GM21737 (cell line): ENCODE measurements around the gene TASOR.
"Not testable (repeated sequence)": the region's sequence is repeated elsewhere in the genome, so short reads cannot be mapped to it uniquely, and the experiment has no call there.

Experiments
- ATAC-seq: cut with Tn5 transposase; IDR thresholded peaks from one replicate; pipeline ENCODE4 v1.9.1; 2021; ENCODE audit warnings: mild to moderate bottlenecking, moderate library complexity; ENCODE audit not compliant: unreplicated experiment

Gene TASOR, protein sequence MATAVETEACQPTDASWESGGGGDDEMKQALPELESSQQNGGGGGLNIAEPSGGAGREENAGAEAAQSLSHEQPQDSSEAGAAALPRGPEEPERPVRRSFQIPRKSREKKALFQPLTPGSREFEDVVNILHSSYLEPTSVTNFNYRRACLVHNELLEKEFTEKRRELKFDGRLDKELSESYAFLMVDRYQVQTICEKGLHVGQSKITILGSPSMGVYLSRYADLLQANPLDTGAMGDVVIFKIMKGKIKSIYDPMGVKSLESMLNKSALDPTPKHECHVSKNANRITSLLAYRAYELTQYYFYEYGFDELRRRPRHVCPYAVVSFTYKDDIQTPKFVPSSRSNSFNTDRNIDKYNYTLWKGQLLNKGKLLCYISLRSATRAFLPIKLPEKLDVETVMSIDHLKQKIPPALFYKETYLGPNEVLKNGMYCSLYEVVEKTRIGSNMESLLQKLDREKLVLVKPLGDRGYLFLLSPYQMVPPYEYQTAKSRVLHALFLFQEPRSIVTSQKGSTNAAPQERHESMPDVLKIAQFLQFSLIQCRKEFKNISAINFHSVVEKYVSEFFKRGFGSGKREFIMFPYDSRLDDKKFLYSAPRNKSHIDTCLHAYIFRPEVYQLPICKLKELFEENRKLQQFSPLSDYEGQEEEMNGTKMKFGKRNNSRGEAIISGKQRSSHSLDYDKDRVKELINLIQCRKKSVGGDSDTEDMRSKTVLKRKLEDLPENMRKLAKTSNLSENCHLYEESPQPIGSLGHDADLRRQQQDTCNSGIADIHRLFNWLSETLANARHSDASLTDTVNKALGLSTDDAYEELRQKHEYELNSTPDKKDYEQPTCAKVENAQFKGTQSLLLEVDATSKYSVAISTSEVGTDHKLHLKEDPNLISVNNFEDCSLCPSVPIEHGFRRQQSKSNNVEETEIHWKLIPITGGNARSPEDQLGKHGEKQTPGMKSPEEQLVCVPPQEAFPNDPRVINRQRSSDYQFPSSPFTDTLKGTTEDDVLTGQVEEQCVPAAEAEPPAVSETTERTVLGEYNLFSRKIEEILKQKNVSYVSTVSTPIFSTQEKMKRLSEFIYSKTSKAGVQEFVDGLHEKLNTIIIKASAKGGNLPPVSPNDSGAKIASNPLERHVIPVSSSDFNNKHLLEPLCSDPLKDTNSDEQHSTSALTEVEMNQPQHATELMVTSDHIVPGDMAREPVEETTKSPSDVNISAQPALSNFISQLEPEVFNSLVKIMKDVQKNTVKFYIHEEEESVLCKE (N-terminal part only)

DNA sequence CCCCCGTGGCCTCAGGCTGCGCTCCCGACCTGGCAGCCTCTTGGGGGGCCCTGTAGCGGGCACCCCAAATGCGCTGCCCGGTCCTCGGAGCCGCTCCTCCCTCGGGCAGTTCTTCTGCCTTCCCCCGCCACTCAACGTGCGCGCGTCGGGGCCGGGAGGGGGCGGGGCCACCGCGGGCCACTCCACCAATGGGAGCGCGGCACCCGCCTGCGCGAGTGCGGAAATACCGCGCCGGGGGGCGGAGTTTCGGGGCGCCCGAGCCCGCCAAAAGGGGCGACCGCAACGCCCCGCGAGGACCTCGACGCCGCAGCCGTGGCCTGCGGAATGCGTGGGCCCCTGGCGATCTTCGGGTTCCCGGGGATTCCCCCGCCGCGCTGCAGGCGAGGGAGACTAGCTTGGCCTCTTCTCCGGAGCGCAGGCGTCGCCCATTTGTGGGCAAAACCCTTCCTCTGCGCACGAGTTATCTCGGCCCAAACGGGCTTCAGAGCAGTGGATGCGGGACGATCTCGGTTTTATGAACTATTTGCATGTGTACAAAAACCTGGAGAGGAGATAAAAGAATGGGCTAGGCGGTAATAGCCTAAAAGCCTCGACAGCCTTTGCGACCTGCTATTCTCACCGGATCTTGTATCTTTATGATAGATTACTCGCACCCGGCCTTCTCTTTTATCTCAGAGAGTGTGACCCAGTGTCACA, at the start of gene TASOR:
TASOR (minus strand) TSS at position 144 of the 696 bp plus-strand sequence. CDS start 259 bp downstream, outside the sequence.
- ATAC-seq: peak; percentile 75

DNA sequence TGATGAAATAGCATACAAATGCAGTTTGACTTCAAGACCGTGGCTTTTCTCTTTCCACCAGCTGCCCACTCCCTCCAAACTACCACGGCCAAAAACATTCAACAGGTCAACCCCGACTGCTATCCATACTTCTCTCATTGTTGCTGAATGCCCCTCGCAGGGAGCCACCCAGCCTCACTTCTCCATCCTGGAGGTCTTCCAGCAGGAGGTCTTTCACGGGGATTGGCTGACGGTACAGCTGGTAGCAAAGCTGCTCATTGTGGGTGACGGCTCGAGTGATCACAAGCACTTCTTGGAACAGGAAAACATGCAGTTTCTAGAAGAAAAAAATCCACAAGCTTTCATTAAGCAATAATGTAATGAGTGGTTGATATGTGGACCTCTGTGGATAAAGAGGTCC, 49.0 kb upstream of the TASOR start:
- ATAC-seq: no peak

DNA sequence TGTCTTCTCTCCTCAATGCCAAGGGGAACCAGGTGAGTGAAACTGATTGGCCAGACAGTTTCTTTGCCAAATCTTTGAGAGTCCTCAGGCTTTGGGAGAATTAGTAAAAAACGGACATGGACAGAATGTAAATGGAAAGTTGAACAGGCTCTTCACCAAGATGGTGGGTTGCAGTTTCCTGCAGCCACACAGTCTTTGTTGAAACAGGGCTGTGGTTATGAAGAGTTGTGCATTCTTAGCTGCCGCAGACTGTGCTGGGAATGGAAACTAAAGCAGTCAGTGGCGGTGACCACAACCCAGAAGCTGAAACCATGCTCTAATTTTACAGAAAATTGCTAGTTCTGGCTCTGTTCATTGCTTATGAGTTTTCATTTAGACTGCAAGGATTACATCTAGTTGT, 42.1 kb upstream of the TASOR start:
- ATAC-seq: peak; percentile 98

DNA sequence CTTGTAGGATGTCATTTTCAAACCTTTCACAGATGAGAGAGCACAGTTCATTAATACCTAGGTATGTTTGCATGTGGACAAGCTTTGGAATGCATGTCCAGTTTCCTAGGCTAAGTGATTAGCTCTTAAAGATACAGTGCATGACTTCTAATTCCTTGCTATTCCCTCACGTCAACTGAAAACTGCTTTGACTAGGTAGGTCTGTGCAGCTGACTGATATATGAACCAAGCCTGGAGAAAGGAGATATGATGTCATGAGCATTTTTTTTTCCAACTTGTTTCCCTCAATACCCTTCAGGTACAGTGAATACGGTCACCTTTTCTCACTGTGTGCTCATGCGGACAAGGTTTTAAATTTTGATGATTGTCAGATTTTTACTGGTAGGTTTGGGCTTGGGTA, 41.6 kb upstream of the TASOR start:
- no peak for ATAC-seq

DNA sequence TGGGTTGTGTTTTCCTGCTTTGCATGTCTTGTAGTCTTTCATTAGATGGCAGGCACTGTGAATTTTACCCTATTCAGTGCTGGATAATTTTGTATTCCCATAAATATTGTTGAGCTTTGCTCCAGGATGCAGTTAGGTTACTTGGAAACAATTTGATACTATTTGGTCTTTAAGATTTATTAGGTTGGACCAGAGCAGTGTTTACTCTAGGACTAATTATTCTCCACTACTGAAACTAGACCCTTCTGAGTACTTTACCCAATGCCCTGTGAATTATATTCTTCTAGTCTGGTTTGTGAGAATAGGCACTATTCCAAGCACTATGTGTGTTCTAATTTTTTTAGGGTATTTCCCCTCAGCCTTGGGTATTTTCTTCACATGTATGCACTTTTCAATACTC, 37.8 kb upstream of the TASOR start:
- ATAC-seq: no peak

DNA sequence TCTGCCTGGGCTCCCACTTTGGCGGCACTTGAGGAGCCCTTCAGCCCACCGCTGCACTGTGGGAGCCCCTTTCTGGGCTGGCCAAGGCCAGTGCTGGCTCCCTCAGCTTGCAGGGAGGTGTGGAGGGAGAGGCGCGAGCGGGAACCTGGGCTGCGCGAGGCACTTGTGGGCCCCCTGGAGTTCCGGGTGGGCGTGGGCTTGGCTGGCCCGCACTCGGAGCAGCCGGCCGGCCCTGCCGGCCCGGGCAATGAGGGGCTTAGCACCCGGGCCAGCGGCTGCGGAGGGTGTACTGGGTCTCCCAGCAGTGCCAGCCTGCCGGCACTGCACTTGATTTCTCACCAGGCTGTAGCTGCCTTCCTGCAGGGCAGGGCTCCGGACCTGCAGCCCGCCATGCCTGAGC, 35.7 kb upstream of the TASOR start:
- ATAC-seq: not testable (repeated sequence)

DNA sequence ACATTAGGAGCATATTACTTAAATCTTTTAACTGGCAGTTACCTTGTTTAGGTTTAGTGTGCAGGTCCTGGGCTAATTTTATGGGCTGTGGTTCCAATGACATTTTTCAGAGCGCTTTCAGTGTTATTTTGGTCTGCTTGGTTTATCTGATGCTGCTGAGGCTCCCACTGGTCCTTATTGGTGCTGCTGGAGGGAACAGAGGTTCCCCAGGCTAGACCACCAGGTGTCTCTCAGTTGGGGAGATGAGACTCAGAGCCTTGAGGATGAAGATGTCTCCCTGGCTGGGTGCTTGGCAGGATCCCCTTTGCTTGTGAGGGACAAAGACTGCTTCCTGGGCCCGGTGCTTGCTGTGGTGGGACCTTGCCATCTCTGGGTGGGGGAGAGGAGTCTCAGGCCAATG, 28.3 kb upstream of the TASOR start:
- no peak for ATAC-seq

DNA sequence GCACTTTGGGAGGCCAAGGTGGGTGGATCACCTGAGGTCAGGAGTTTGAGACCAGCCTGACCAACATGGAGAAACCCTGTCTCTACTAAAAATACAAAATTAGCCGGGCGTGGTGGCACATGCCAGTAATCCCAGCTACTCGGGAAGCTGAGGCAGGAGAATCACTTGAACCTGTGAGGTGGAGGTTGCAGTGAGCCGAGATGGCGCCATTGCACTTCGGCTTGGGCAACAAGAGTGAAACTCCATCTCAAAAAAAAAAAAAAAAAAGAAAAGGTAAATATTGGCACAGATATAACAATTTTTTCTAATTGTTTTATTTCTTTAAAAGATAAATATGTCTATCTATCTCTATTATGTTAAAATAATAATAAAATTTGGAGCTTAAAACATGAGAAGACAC, 24.3 kb upstream of the TASOR start:
- ATAC-seq: not testable (repeated sequence)

DNA sequence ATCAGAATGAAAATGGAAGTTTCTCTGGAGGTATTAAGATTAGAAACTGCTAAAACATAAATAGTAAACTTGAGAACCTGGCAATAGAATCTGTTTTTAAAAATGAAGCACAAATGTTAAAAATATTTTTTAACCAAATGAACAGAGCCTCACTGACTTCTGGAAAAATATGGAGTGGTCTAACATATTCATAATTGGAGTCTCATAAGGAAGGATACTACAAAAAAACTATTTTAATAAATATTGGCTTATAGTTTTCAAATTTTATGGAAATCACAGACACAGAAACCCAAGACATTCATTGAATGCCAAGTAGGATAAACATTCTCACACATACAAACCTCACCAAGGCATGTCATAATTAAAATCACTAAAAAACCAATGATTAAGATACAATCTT, 23.6 kb upstream of the TASOR start:
- ATAC-seq: no peak

DNA sequence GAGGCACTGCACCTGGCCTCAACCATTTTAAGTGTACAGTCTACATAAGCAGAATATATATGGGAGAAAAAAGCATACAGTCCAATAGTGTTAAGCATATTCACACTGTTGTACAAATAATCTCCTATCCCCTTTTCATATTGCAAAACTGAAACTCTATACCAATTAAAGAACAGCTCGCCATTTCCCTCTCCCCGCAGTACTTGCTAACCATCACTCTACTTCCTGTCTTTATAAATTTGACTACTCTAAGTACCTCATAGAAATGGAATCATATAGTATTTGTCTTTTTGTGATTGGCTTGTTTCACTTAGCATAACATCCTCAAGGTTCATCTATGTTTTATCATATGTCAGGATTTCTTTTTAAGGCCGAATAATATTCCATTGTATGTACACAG, 21.6 kb upstream of the TASOR start:
- ATAC-seq: no peak

DNA sequence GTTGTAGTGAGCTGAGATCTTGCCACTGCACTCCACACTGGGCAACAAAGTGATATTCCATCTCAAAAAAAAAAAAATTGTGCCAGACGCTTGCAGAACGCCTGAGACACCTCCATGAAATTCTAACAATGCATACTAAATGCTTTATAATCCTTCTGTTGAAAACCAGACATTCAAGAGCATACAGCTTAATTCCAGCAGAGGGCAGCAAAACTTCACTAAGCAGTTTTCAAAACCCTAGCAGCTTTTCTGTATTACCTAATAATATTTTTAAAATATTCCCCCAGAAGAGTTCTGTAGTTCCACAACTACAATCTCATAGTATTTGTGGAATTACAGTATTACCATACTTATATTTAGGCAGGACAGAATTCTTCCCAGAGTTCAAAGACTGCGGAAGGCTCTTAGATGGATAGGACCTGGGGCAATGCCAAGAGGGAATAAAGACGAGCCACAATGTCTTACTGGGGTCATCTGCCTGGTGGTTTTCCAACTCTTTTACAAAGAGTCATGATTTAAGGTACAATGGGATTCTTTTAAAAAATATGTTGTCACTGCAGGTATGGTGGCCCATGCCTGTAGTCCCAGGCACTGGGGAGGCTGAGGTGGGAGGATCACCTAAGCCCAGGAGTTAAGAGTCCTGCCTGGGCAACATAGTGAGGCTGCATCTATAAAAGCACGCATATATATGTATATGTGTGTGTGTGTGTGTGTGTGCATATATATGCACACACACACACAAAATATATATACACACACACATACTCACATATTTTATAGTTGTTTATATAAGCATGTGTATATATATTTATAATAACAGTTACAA, 19.6 kb upstream of the TASOR start:
- no peak for ATAC-seq

DNA sequence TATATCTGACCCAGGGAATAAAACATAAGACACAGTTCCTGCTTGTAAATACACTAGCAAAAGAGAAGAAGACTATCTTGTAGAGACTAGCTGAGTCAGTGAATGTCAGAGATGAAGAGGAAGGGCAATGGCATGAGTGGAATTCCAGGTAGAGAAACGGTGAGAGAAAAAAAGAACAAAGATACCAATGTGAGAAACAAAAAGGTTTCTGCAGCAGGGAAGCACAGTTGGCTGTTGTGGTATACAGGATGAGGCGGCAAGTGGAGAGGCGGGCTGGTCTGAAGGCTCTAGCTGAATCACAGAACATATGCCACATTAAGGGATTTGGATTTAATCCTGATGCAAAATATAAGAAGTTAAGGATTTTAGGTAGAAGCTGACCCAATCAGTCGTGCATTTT, 17.1 kb upstream of the TASOR start:
- ATAC-seq: no peak

DNA sequence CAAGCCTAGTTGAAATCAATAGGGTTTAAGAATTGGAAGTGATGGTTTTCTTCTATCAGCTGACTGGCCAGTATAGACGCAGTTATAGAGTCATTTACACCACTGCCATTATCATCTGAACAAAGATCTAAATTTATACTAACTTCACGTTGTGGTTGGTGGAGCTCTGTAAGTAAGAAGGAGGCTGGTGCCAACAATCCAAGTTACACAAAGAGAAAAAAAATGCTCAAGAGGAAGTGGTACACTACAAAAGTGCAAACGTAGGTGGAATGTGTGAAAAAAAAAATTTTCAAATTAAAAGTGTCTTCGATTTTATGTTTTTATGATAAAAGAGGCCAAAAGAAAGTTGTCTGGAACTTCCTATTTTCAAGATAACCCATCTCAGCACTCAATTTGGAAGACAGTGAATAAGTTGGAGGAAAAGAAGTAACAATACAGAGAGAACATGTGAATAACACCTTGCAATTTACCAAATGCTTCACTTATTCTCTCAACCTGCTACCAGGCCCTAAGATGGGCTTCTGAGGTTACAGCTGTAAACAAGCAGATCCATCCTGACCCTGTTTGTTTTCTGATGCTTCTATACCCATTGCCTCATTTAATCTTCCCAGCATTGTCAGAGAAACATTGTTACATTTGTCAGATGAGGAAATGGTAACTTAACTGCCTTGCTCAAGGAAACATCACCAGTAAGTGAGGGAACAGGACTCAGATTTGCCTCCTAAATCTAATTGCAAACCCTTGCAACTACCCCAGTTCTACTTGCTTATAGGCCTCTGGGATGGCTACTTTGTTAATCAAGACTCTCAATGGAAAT, 12.0 kb upstream of the TASOR start:
- no peak for ATAC-seq

DNA sequence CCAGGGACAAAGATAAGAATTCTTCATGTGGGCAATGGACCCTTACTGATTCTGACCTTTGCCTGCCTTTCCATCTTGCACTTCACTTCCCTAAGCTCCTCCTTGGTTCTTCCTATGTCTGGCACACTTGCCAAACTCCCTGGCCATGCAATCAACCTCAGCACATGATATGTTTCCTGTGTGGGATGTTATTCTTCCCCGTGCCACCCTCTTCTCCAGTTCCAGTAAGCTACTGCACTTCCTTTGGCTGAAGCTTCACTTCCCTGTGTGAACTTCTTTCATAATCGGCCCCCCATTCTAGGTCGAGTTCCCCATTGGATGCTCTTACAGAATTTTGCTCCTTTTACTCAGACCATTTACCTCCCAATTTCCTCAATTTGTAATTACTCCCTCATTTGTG, 10.7 kb upstream of the TASOR start:
- no peak for ATAC-seq

DNA sequence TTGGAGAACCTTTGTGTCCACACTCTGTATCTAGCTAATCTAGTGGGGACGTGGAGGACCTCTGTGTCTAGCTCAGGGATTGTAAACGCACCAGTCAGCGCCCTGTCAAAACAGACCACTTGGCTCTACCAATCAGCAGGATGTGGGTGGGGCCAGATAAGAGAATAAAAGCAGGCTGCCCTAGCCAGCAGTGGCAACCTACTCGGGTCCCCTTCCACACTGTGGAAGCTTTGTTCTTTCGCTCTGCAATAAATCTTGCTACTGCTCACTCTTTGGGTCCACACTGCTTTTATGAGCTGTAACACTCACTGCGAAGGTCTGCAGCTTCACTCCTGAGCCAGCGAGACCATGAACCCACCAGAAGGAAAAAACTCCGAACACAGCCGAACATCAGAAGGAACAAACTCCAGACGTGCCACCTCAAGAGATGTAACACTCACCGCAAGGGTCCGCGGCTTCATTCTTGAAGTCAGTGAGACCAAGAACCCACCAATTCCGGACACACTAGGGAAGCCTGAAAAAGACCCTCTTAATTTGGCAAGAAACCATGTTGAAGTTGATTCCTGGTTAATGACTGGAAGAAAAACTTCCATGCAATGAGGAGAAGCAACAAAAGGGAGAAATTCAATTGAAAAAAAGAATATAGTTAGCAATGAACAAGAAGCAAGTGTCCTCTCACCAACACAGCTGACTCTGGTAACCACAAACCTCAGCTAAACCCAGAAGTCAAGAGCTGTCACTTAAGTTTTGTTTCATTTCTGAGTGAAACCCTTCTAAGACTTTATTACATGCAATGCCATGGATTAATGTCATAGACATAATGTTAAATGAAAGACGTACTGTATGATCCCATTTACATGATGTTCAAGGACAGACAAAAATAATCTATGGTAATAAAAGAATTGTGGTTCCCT, 9.7 kb upstream of the TASOR start:
- ATAC-seq: peak; percentile 74

DNA sequence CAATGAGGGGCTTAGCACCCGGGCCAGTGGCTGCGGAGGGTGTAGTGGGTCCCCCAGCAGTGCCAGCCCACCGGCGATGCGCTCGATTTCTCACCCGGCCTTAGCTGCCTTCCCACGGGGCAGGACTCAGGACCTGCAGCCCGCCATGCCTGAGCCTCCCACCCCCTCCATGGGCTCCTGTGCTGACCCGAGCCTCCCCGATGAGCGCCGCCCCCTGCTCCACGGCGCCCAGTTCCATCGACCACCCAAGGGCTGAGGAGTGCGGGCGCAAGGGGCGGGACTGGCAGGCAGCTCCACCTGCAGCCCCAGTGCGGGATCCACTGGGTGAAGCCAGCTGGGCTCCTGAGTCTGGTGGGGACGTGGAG, 8.9 kb upstream of the TASOR start:
- ATAC-seq: not testable (repeated sequence)

DNA sequence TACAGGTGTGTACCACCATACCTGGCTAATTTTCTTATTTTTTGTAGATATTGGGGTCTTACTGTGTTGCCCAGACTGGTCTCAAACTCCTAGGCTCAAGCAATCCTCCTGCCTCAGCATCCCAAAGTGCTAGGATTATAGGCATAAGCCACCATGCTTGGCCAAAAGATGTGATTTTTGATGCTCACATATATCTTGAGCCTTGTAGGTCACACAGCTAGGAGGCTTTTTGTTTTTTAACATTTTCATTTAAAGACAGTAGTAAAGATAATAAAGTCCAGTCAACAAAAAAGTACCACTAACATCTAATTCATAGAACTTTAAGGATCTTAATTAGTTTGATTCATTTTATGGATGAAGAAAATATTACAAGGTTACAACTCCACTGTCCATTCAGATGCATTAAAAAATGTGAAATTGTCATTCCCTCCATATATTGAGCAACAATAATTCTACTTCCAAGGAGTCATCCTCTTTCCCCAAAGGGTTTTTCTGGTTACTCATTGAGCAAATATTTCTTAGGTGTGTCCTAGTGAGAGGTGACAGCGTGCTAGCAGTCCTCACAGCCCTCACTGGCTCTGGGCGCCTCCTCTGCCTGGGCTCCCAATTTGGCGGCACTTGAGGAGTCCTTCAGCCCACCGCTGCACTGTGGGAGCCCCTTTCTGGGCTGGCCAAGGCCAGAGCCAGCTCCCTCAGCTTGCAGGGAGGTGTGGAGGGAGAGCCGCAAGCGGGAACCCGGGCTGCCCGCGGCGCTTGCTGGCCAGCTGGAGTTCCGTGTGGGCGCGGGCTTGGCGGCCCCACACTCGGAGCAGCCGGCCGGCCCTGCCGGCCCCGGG, 8.3 kb upstream of the TASOR start:
- no peak for ATAC-seq
